Keratinocyte (primary cell): ENCODE results near the gene BFSP1. TPM values are rescaled to one million over a fixed set of nuclear protein-coding genes. Genes with fewer than 3 reads are reported as not detected.

Experiments
- DNase-seq: peaks from one replicate; pipeline ENCODE4 v3.0.0-alpha.2; 2011; ENCODE audit warnings: low read depth, missing footprints, low spot score
- FAIRE-seq: peaks from 2 replicates; lab custom pipeline; 2011; peaks lifted over from hg19 to GRCh38; lab: Jason Lieb, UNC
- H2AFZ ChIP-seq: 2 replicates; pipeline ENCODE4 v1.6.0; 2012; ENCODE audit warnings: low read length, control low read depth, inconsistent platforms; ENCODE audit not compliant: control insufficient read depth
- H3K27ac ChIP-seq: 2 replicates; pipeline ENCODE4 v1.5.1; 2011; ENCODE audit warnings: low read length; ENCODE audit not compliant: control insufficient read depth, insufficient read depth
- H3K27me3 ChIP-seq: 3 replicates; pipeline ENCODE4 v1.6.0; 2011; ENCODE audit warnings: low read length; ENCODE audit not compliant: control insufficient read depth, insufficient read depth; ENCODE audit errors: extremely low read depth
- H3K36me3 ChIP-seq, 2 experiments: 2 replicates in 1 of 2; 3 replicates in 1 of 2; pipeline ENCODE4 v1.5.1; 2011; ENCODE audit warnings: low read length in 2 of 2, mild to moderate bottlenecking in 1 of 2; ENCODE audit not compliant: control insufficient read depth in 2 of 2, insufficient read depth in 2 of 2; ENCODE audit errors: extremely low read depth in 1 of 2
- H3K4me1 ChIP-seq: 3 replicates; pipeline ENCODE4 v1.5.1; 2011; ENCODE audit warnings: low read length; ENCODE audit not compliant: control insufficient read depth, insufficient read depth; ENCODE audit errors: extremely low read depth
- H3K4me2 ChIP-seq: 3 replicates; pipeline ENCODE4 v1.6.0; 2011; ENCODE audit warnings: low read depth, low read length; ENCODE audit not compliant: control insufficient read depth, insufficient read depth; ENCODE audit errors: extremely low read depth
- H3K4me3 ChIP-seq, 3 experiments: fragments of 200-600 bp in 1 of 3; sonication (generic) in 1 of 3; 2 replicates in 2 of 3; 3 replicates in 1 of 3; pipeline ENCODE4 v1.5.1; 2011 to 2016; ENCODE audit warnings: low read length in 3 of 3, mild to moderate bottlenecking in 3 of 3, control low read depth in 2 of 3, inconsistent platforms in 1 of 3, low read depth in 1 of 3, mixed read lengths in 1 of 3, mixed run types in 1 of 3, moderate library complexity in 1 of 3; ENCODE audit not compliant: control insufficient read depth in 2 of 3, insufficient read depth in 2 of 3; ENCODE audit errors: extremely low read depth in 1 of 3
- H3K79me2 ChIP-seq: 2 replicates; pipeline ENCODE4 v1.6.0; 2012; ENCODE audit warnings: low read length; ENCODE audit not compliant: control insufficient read depth, insufficient read depth
- H3K9ac ChIP-seq: 3 replicates; pipeline ENCODE4 v1.6.0; 2011; ENCODE audit warnings: low read length; ENCODE audit not compliant: control insufficient read depth, insufficient read depth; ENCODE audit errors: extremely low read depth
- H3K9me1 ChIP-seq: 3 replicates; pipeline ENCODE4 v1.6.0; 2011; ENCODE audit warnings: low read length; ENCODE audit not compliant: control insufficient read depth, insufficient read depth; ENCODE audit errors: extremely low read depth
- H3K9me3 ChIP-seq: 2 replicates; pipeline ENCODE4 v1.5.1; 2012; ENCODE audit warnings: low read depth, low read length; ENCODE audit not compliant: control insufficient read depth
- H4K20me1 ChIP-seq: 3 replicates; pipeline ENCODE4 v1.6.0; 2011; ENCODE audit warnings: low read length; ENCODE audit not compliant: control insufficient read depth, insufficient read depth; ENCODE audit errors: extremely low read depth
- CTCF ChIP-seq, 3 experiments: IDR thresholded peaks in 1 of 3; conservative IDR thresholded peaks in 1 of 3; optimal IDR thresholded peaks in 1 of 3; 2 replicates in 2 of 3; 3 replicates in 1 of 3; pipeline versions ENCODE3 to v1.5.1; 2011; ENCODE audit warnings: low read length in 3 of 3, mild to moderate bottlenecking in 3 of 3, moderate library complexity in 2 of 3, control low read depth in 1 of 3, inconsistent platforms in 1 of 3; ENCODE audit not compliant: insufficient read depth in 2 of 3; ENCODE audit errors: extremely low read depth in 1 of 3
- EZH2 ChIP-seq: IDR thresholded peaks from one replicate; pipeline ENCODE4 v1.6.1; 2012; ENCODE audit warnings: inconsistent platforms, mild to moderate bottlenecking, low read length, moderate library complexity
- dilution Hi-C: fragments of 300-500 bp; cut with MboI; formaldehyde crosslinking; loops from one replicate; pipeline ENCODE4 v1.7.0; 2020; ENCODE audit warnings: low sequenced_read_pairs; ENCODE audit not compliant: extremely low pct_ligation_motif_present
- polyA plus RNA-seq, 5 experiments: library from polyadenylated mRNA; depleted of rRNA in 3 of 5; stranded (reverse) in 3 of 5; stranded (forward) in 1 of 5; unstranded in 1 of 5; fragments of >200 nt; gene quantifications; 1 replicate in 1 of 5; 2 replicates in 3 of 5; 3 replicates in 1 of 5; pipeline versions ENCODE4 v1.2.1 to v1.2.3, GENCODE V29; 2011 to 2012; ENCODE audit warnings: missing spikeins in 2 of 5, low read depth in 1 of 5, low replicate concordance in 1 of 5

BFSP1 gene
- polyA plus RNA-seq, 1 donor (not counting 4 experiments of a cell fraction or from before 2014, with no cell fraction given): 2.2 TPM

- FAIRE-seq: no peak
- no peaks in the 10 kb centered on the region for H3K27me3 ChIP-seq
- no peaks in the 10 kb centered on the region for H4K20me1 ChIP-seq
- H3K4me3 ChIP-seq: no peak overlapping the region
- H3K4me1 ChIP-seq: no peaks in the 10 kb centered on the region
- H3K36me3 ChIP-seq: no peaks in the 10 kb centered on the region
- no peaks in the 10 kb centered on the region for H3K9me3 ChIP-seq
- H3K9me1 ChIP-seq: no peaks in the 10 kb centered on the region
- no peak for DNase-seq
- H3K4me2 ChIP-seq: no peak overlapping the region
- dilution Hi-C loops: no loop called here
- no peak overlapping the region for H3K9ac ChIP-seq
- no peaks in the 10 kb centered on the region for H3K79me2 ChIP-seq
- no peak overlapping the region for H3K27ac ChIP-seq
- TF ChIP-seq CTCF (optimal IDR thresholded peaks at IDR 0.05 in 1 of 3, IDR thresholded peaks at IDR 0.05 in 1 of 3, conservative IDR thresholded peaks at IDR 0.05 in 1 of 3; ENCODE audit: extremely low read depth in 1 of 3, insufficient read depth in 2 of 3, low read length in 3 of 3) (no peak), EZH2 (no peak)
- no peak overlapping the region for H2AFZ ChIP-seq
Measured at GRCh38 chr20:17480696-17481095, 50.5 kb downstream of the BFSP1 start.

- Histone ChIP-seq H2AFZ (no peak overlapping the region), H3K79me2 (no peaks in the 10 kb centered on the region), H3K4me1 (no peaks in the 10 kb centered on the region), H3K27me3 (no peaks in the 10 kb centered on the region), H3K36me3 (no peaks in the 10 kb centered on the region), H4K20me1 (no peaks in the 10 kb centered on the region), H3K9me1 (no peaks in the 10 kb centered on the region), H3K9me3 (no peaks in the 10 kb centered on the region), H3K27ac (no peak overlapping the region), H3K4me3 (no peak overlapping the region), H3K4me2 (no peak overlapping the region), H3K9ac (no peak overlapping the region)
- TF ChIP-seq CTCF (optimal IDR thresholded peaks at IDR 0.05 in 1 of 3, IDR thresholded peaks at IDR 0.05 in 1 of 3, conservative IDR thresholded peaks at IDR 0.05 in 1 of 3; ENCODE audit: extremely low read depth in 1 of 3, insufficient read depth in 2 of 3, low read length in 3 of 3) (no peak), EZH2 (no peak)
- dilution Hi-C loops: no loop called here
- FAIRE-seq (no peak), DNase-seq (no peak)
Measured at GRCh38 chr20:17479063-17479657, 52.0 kb downstream of the BFSP1 start.
